Thyroid gland (tissue), 4 donors: ENCODE results near the gene KCNMA1. TPM values are rescaled to one million over a fixed set of nuclear protein-coding genes. Genes with fewer than 3 reads are reported as not detected.
"Not testable (repeated sequence)": the region's sequence is repeated elsewhere in the genome, so short reads cannot be mapped to it uniquely, and the experiment has no call there.

Experiments used
- DNase-seq, 2 donors: peaks; one replicate each; pipeline ENCODE4 v3.0.0-alpha.2; 2019
- H3K27ac ChIP-seq, 3 donors: fragments of 200-600 bp; sonication (generic); 1 replicate in 2 of 3; 2 replicates in 1 of 3; pipeline ENCODE4 v1.5.1; 2016 to 2019; ENCODE audit warnings: mild to moderate bottlenecking in 1 of 3, moderate library complexity in 1 of 3
- H3K27me3 ChIP-seq: fragments of 200-600 bp; sonication (generic); one replicate; pipeline ENCODE4 v1.5.1; 2019
- H3K36me3 ChIP-seq, 2 donors: fragments of 200-600 bp; sonication (generic); one replicate each; pipeline ENCODE4 v1.5.1; 2016 to 2019
- H3K4me1 ChIP-seq, 2 donors: fragments of 200-600 bp; sonication (generic); one replicate each; pipeline ENCODE4 v1.5.1; 2017 to 2019
- H3K4me3 ChIP-seq, 3 donors: fragments of 200-600 bp; sonication (generic); replicated peaks in 1 of 3; 1 replicate in 2 of 3; 2 replicates in 1 of 3; pipeline ENCODE4 v1.5.1; 2016; ENCODE audit warnings: mild to moderate bottlenecking in 1 of 3
- H3K9me3 ChIP-seq: fragments of 200-600 bp; sonication (generic); one replicate; pipeline ENCODE4 v1.5.1; 2017
- POLR2A ChIP-seq, 2 donors: fragments of 450-650 bp; IDR thresholded peaks; one replicate each; pipeline ENCODE4 v1.6.1; 2017; ENCODE audit warnings: antibody characterized with exemption in 2 of 2, mild to moderate bottlenecking in 2 of 2, moderate library complexity in 1 of 2
- WGBS, 2 donors: methylation state at CpG; one replicate each; pipeline ENCODE4 v1.1.5; 2017; 5-methylcytosine and 5-hydroxymethylcytosine counted together
- intact Hi-C: fragments of 100-400 bp; cut with DNase I; formaldehyde crosslinking; loops from one replicate; pipeline ENCODE4 v1.15.1; 2023
- total RNA-seq, 4 donors: library from RNA; depleted of rRNA; stranded (reverse); fragments of >200 nt; gene quantifications; one replicate each; pipeline ENCODE4 v1.2.3, GENCODE V29; 2016
- TF ChIP-seq, protein P1 (sequence below), 6 experiments: fragments of 200-600 bp in 3 of 6; fragments of 450-650 bp in 3 of 6; sonication (generic) in 3 of 6; IDR thresholded peaks; one replicate each; pipeline ENCODE4 v1.5.1; 2016 to 2019; ENCODE audit warnings: antibody characterized with exemption in 6 of 6, mild to moderate bottlenecking in 2 of 6, inconsistent platforms in 1 of 6, moderate library complexity in 1 of 6

Gene KCNMA1
- total RNA-seq, 4 donors from 2014 or later: 2.5 to 5.1 (median 3.6) TPM

DNA sequence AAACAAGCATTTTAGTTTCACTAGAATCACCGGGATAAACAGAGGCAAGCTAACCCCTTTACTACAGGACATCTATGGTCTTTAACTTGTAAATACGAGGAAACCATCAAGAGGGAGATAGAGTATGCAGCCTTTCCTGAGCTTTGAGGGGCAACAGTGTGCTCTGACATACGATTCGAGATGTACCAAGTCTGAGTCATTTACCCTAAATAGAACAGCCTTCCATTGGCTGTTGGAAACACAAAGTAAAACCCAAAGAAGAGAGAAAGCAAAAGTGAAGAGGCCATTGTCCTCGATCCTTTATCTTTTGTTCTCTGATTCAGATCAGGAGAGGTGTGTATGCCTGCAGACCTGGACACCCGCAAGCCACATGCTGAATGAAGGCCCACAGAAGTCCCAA lies 289.5 kb downstream of the KCNMA1 start:
- no peak overlapping the region for H3K27ac ChIP-seq
- peaks cover 7 to 9% of the 10 kb centered on the region in 2 donors for H3K4me1 ChIP-seq
- no peak for DNase-seq
- no peak overlapping the region for H3K4me3 ChIP-seq
- no peak for TF ChIP-seq POLR2A (IDR thresholded peaks at IDR 0.05)
- TF ChIP-seq, protein P1, sequence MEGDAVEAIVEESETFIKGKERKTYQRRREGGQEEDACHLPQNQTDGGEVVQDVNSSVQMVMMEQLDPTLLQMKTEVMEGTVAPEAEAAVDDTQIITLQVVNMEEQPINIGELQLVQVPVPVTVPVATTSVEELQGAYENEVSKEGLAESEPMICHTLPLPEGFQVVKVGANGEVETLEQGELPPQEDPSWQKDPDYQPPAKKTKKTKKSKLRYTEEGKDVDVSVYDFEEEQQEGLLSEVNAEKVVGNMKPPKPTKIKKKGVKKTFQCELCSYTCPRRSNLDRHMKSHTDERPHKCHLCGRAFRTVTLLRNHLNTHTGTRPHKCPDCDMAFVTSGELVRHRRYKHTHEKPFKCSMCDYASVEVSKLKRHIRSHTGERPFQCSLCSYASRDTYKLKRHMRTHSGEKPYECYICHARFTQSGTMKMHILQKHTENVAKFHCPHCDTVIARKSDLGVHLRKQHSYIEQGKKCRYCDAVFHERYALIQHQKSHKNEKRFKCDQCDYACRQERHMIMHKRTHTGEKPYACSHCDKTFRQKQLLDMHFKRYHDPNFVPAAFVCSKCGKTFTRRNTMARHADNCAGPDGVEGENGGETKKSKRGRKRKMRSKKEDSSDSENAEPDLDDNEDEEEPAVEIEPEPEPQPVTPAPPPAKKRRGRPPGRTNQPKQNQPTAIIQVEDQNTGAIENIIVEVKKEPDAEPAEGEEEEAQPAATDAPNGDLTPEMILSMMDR (IDR thresholded peaks at IDR 0.05): no peak
- H3K36me3 ChIP-seq: no peaks in the 10 kb centered on the region
- 95% methylated on average over 6 of the region's 6 CpGs for WGBS, 2 donors
- H3K9me3 ChIP-seq: no peaks in the 10 kb centered on the region
- no peaks in the 10 kb centered on the region for H3K27me3 ChIP-seq
- intact Hi-C loops: no loop called here

DNA sequence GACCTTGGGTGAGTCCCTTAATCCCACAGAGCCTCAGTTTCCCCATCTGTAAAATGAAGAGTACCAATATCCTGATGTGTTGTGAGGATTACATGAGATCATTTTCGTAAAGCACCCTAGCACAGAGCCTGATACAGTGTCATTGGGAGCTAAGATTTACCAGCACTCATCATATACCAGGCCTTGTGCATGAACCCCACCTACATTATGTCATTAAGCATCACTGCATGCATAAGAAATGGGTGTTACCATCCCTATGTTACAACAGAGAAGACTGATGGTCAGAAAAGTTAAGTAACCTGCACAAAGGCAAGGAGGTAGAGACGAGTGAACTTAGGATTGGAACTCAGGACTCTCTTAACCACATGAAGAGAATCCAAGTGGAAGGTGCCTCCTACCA lies 290.6 kb downstream of the KCNMA1 start:
- Histone ChIP-seq H3K27me3 (no peaks in the 10 kb centered on the region), H3K4me3 (no peak overlapping the region), H3K9me3 (no peaks in the 10 kb centered on the region), H3K36me3 (no peaks in the 10 kb centered on the region), H3K27ac (no peak overlapping the region), H3K4me1 (peaks cover 7 to 9% of the 10 kb centered on the region in 2 donors)
- DNase-seq: no peak
- intact Hi-C loops: no loop called here
- WGBS, 2 donors: 46 to 50% methylated on average over 2 of the region's 2 CpGs
- TF ChIP-seq POLR2A (IDR thresholded peaks at IDR 0.05): no peak
- TF ChIP-seq, protein P1 (IDR thresholded peaks at IDR 0.05): no peak

DNA sequence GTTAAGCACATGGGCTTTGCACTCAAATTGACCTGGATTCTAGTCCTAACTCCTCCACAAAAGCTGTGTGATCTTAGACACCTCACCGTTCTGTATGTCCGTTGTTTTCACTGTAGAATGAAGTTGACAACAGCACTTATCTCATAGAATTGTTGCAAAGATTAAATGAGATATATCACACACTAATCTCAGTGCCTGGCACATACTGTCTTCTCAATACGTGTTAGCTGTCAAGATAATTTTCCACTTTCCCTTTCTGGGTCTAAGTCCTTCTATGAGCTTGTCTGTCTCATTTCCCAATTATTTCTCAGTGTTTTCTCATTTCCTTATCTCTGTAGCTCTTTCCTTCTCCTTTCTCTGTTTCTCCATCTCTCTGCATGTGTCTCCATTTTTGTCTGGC lies 296.6 kb downstream of the KCNMA1 start:
- no peaks in the 10 kb centered on the region for H3K9me3 ChIP-seq
- no peak for DNase-seq
- H3K4me3 ChIP-seq: no peak overlapping the region
- no peak overlapping the region for H3K27ac ChIP-seq
- H3K4me1 ChIP-seq: peaks cover 2 to 3% of the 10 kb centered on the region in 2 donors
- H3K36me3 ChIP-seq: no peaks in the 10 kb centered on the region
- 85 to 90% methylated on average over 3 of the region's 3 CpGs for WGBS, 2 donors
- no peak for TF ChIP-seq POLR2A (IDR thresholded peaks at IDR 0.05)
- TF ChIP-seq, protein P1 (IDR thresholded peaks at IDR 0.05): no peak
- intact Hi-C loops: no loop called here
- H3K27me3 ChIP-seq: no peaks in the 10 kb centered on the region

DNA sequence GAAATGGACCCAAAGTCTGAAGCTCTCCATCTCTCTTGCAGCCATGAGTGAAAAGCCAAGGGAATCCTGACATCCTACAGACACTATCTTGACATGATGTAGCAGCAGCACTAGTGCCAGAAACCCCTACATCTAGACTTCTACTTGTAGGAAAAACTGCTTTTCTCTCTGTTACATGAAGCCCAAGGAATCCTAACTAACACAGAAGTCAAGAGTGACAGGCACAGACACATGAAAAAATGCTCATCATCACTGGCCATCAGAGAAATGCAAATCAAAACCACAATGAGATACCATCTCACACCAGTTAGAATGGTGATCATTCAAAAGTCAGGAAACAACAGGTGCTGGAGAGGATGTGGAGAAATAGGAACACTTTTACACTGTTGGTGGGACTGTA lies 297.7 kb downstream of the KCNMA1 start:
- H3K27me3 ChIP-seq, H3K27ac ChIP-seq, DNase-seq, H3K36me3 ChIP-seq, H3K4me1 ChIP-seq, intact Hi-C loops, H3K9me3 ChIP-seq, H3K4me3 ChIP-seq: not testable (repeated sequence)

DNA sequence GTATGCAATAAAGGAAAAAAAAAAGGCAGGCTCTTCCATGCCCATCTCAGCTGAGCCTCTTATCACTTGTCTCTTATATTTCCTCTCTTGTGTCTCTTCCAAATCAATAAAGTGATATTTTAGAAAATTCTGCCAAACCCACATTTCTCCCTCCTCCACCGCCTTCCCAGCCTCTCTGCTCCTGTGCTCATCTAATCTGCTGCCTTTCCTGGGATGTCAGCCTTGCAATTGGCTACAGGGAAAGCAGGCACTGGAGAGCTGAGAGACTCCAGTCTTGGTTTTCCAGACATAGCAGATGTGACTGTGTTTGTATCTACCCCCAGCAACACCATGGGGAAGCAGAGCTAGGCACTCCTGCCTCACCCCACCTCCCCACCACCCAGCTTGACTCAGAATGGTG lies 298.4 kb downstream of the KCNMA1 start:
- H3K4me1 ChIP-seq: no peaks in the 10 kb centered on the region
- no peaks in the 10 kb centered on the region for H3K9me3 ChIP-seq
- 79 to 93% methylated on average over 1 of the region's 1 CpG for WGBS, 2 donors
- H3K4me3 ChIP-seq: no peak overlapping the region
- intact Hi-C loops: no loop called here
- TF ChIP-seq, protein P1 (IDR thresholded peaks at IDR 0.05): no peak
- no peak for TF ChIP-seq POLR2A (IDR thresholded peaks at IDR 0.05)
- no peak overlapping the region for H3K27ac ChIP-seq
- no peak for DNase-seq
- H3K27me3 ChIP-seq: no peaks in the 10 kb centered on the region
- no peaks in the 10 kb centered on the region for H3K36me3 ChIP-seq

DNA sequence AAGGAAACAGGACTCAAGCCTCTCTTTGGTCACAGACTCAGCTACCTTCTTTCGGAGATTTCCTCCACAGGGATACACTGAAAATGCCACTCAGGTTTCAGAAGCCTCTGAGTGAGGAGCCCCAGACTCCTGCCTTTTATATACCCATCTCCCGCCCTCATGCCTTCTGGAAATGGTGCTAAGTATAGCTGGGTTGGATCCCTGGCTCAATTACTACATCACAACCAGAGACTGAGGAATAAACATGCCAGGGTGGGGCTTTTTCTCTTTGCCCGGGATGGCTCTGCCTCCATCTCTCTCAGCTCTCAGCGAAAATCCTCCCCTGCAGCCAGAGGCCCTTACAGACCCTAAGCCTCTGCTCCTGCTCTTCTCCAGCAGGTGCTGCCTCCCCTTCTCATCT lies 299.5 kb downstream of the KCNMA1 start:
- no peak for TF ChIP-seq POLR2A (IDR thresholded peaks at IDR 0.05)
- TF ChIP-seq, protein P1 (IDR thresholded peaks at IDR 0.05): no peak
- 76 to 79% methylated on average over 4 of the region's 4 CpGs for WGBS, 2 donors

More for the DNA sequence above, 299.5 kb downstream of the KCNMA1 start:
- no peaks in the 10 kb centered on the region for H3K4me1 ChIP-seq
- no peak overlapping the region for H3K4me3 ChIP-seq
- no peaks in the 10 kb centered on the region for H3K36me3 ChIP-seq
- no peaks in the 10 kb centered on the region for H3K9me3 ChIP-seq
- intact Hi-C loops: no loop called here
- H3K27ac ChIP-seq: no peak overlapping the region
- DNase-seq: no peak
- no peaks in the 10 kb centered on the region for H3K27me3 ChIP-seq
